ENCODE measurements around the gene AMY1B. TPM values are rescaled to one million over a fixed set of nuclear protein-coding genes. Genes with fewer than 3 reads are reported as not detected.
"Not testable (repeated sequence)": the region's sequence is repeated elsewhere in the genome, so short reads cannot be mapped to it uniquely, and the experiment has no call there.

AMY1B gene
- 0.14 TPM for total RNA-seq
- 1.2 TPM for polyA plus RNA-seq
- long read RNA-seq, donor 1, result 0 reads
- long read RNA-seq, donor 2, result 0 reads
- long read RNA-seq, donor 3, result 0 reads
- long read RNA-seq, donor 4, result 0 reads
- long read RNA-seq, donor 5, result 0 reads
- long read RNA-seq, donor 6, result 0 reads
- long read RNA-seq, donor 7, result 0 reads
- long read RNA-seq, donor 8, result 0 reads
- long read RNA-seq, donor 9, result 0 reads
- long read RNA-seq, donor 10, result 0 reads

- DNase-seq (ENCODE audit: low read depth in 6 of 9, low spot score in 9 of 9); H3K27ac ChIP-seq (ENCODE audit: low read depth in 1 of 2, low read length in 1 of 2); H3K4me3 ChIP-seq (ENCODE audit: low read length in 2 of 2); H3K4me1 ChIP-seq (ENCODE audit: control insufficient read depth in 2 of 2, insufficient read depth in 2 of 2, low read length in 2 of 2); H3K36me3 ChIP-seq (ENCODE audit: control insufficient read depth in 2 of 2, insufficient read depth in 2 of 2, low read length in 1 of 2); H3K9me3 ChIP-seq (ENCODE audit: control insufficient read depth in 2 of 2, insufficient read depth in 1 of 2, low read length in 1 of 2); H3K27me3 ChIP-seq (ENCODE audit: control insufficient read depth in 2 of 2, insufficient read depth in 1 of 2, low read length in 1 of 2): not testable (repeated sequence)
- WGBS, result no CpG with 5 or more reads among the region's 5 CpGs
Measured at GRCh38 chr1:103696110-103696509, at the start of gene AMY1B. TSS of gene AMY1B (minus strand) at chr1:103696210. CDS start at chr1:103695639, 571 bp downstream.

- WGBS, result no CpG with 5 or more reads among the region's 4 CpGs
- not testable (repeated sequence) for H3K4me3 ChIP-seq (ENCODE audit: low read length in 2 of 2); H3K4me1 ChIP-seq (ENCODE audit: control insufficient read depth in 2 of 2, insufficient read depth in 2 of 2, low read length in 2 of 2); H3K36me3 ChIP-seq (ENCODE audit: control insufficient read depth in 2 of 2, insufficient read depth in 2 of 2, low read length in 1 of 2); H3K27me3 ChIP-seq (ENCODE audit: control insufficient read depth in 2 of 2, insufficient read depth in 1 of 2, low read length in 1 of 2); DNase-seq (ENCODE audit: low read depth in 6 of 9, low spot score in 9 of 9); H3K27ac ChIP-seq (ENCODE audit: low read depth in 1 of 2, low read length in 1 of 2); H3K9me3 ChIP-seq (ENCODE audit: control insufficient read depth in 2 of 2, insufficient read depth in 1 of 2, low read length in 1 of 2)
Measured at GRCh38 chr1:103745040-103745439, 49.0 kb upstream of the AMY1B start.

- not testable (repeated sequence) for H3K27me3 ChIP-seq (ENCODE audit: control insufficient read depth in 2 of 2, insufficient read depth in 1 of 2, low read length in 1 of 2); H3K4me3 ChIP-seq (ENCODE audit: low read length in 2 of 2); H3K9me3 ChIP-seq (ENCODE audit: control insufficient read depth in 2 of 2, insufficient read depth in 1 of 2, low read length in 1 of 2); H3K4me1 ChIP-seq (ENCODE audit: control insufficient read depth in 2 of 2, insufficient read depth in 2 of 2, low read length in 2 of 2); H3K27ac ChIP-seq (ENCODE audit: low read depth in 1 of 2, low read length in 1 of 2); H3K36me3 ChIP-seq (ENCODE audit: control insufficient read depth in 2 of 2, insufficient read depth in 2 of 2, low read length in 1 of 2); DNase-seq (ENCODE audit: low read depth in 6 of 9, low spot score in 9 of 9)
- no CpG with 5 or more reads among the region's 4 CpGs for WGBS
Measured at GRCh38 chr1:103744449-103744848, 48.4 kb upstream of the AMY1B start.

- not testable (repeated sequence) for H3K27me3 ChIP-seq (ENCODE audit: control insufficient read depth in 2 of 2, insufficient read depth in 1 of 2, low read length in 1 of 2); H3K4me3 ChIP-seq (ENCODE audit: low read length in 2 of 2)
Measured at GRCh38 chr1:103738031-103738430, 42.0 kb upstream of the AMY1B start.

GRCh38 chr1:103735334-103735733, 39.3 kb upstream of the AMY1B start:
- not testable (repeated sequence) for DNase-seq (ENCODE audit: low read depth in 6 of 9, low spot score in 9 of 9); H3K9me3 ChIP-seq (ENCODE audit: control insufficient read depth in 2 of 2, insufficient read depth in 1 of 2, low read length in 1 of 2); H3K27ac ChIP-seq (ENCODE audit: low read depth in 1 of 2, low read length in 1 of 2); H3K36me3 ChIP-seq (ENCODE audit: control insufficient read depth in 2 of 2, insufficient read depth in 2 of 2, low read length in 1 of 2); H3K4me3 ChIP-seq (ENCODE audit: low read length in 2 of 2); H3K27me3 ChIP-seq (ENCODE audit: control insufficient read depth in 2 of 2, insufficient read depth in 1 of 2, low read length in 1 of 2); H3K4me1 ChIP-seq (ENCODE audit: control insufficient read depth in 2 of 2, insufficient read depth in 2 of 2, low read length in 2 of 2)
- no CpG with 5 or more reads among the region's 3 CpGs for WGBS

More at GRCh38 chr1:103738031-103738430, 42.0 kb upstream of the AMY1B start:
- not testable (repeated sequence) for H3K36me3 ChIP-seq (ENCODE audit: control insufficient read depth in 2 of 2, insufficient read depth in 2 of 2, low read length in 1 of 2); H3K4me1 ChIP-seq (ENCODE audit: control insufficient read depth in 2 of 2, insufficient read depth in 2 of 2, low read length in 2 of 2); H3K27ac ChIP-seq (ENCODE audit: low read depth in 1 of 2, low read length in 1 of 2); DNase-seq (ENCODE audit: low read depth in 6 of 9, low spot score in 9 of 9); H3K9me3 ChIP-seq (ENCODE audit: control insufficient read depth in 2 of 2, insufficient read depth in 1 of 2, low read length in 1 of 2)
- no CpG with 5 or more reads among the region's 3 CpGs for WGBS

- not testable (repeated sequence) for H3K36me3 ChIP-seq (ENCODE audit: control insufficient read depth in 2 of 2, insufficient read depth in 2 of 2, low read length in 1 of 2); H3K4me1 ChIP-seq (ENCODE audit: control insufficient read depth in 2 of 2, insufficient read depth in 2 of 2, low read length in 2 of 2); DNase-seq (ENCODE audit: low read depth in 6 of 9, low spot score in 9 of 9); H3K27me3 ChIP-seq (ENCODE audit: control insufficient read depth in 2 of 2, insufficient read depth in 1 of 2, low read length in 1 of 2); H3K27ac ChIP-seq (ENCODE audit: low read depth in 1 of 2, low read length in 1 of 2); H3K4me3 ChIP-seq (ENCODE audit: low read length in 2 of 2); H3K9me3 ChIP-seq (ENCODE audit: control insufficient read depth in 2 of 2, insufficient read depth in 1 of 2, low read length in 1 of 2)
- WGBS, result no CpG with 5 or more reads among the region's 2 CpGs
Measured at GRCh38 chr1:103721473-103721872, 25.5 kb upstream of the AMY1B start.

- H3K27ac ChIP-seq (ENCODE audit: low read depth in 1 of 2, low read length in 1 of 2); H3K4me3 ChIP-seq (ENCODE audit: low read length in 2 of 2); H3K4me1 ChIP-seq (ENCODE audit: control insufficient read depth in 2 of 2, insufficient read depth in 2 of 2, low read length in 2 of 2); H3K27me3 ChIP-seq (ENCODE audit: control insufficient read depth in 2 of 2, insufficient read depth in 1 of 2, low read length in 1 of 2); DNase-seq (ENCODE audit: low read depth in 6 of 9, low spot score in 9 of 9); H3K36me3 ChIP-seq (ENCODE audit: control insufficient read depth in 2 of 2, insufficient read depth in 2 of 2, low read length in 1 of 2); H3K9me3 ChIP-seq (ENCODE audit: control insufficient read depth in 2 of 2, insufficient read depth in 1 of 2, low read length in 1 of 2): not testable (repeated sequence)
- 77% methylated on average over 5 of the region's 6 CpGs for WGBS
Measured at GRCh38 chr1:103717404-103717803, 21.4 kb upstream of the AMY1B start.

GRCh38 chr1:103710381-103710780, 14.4 kb upstream of the AMY1B start:
- not testable (repeated sequence) for H3K27me3 ChIP-seq (ENCODE audit: control insufficient read depth in 2 of 2, insufficient read depth in 1 of 2, low read length in 1 of 2); H3K27ac ChIP-seq (ENCODE audit: low read depth in 1 of 2, low read length in 1 of 2); H3K4me3 ChIP-seq (ENCODE audit: low read length in 2 of 2); DNase-seq (ENCODE audit: low read depth in 6 of 9, low spot score in 9 of 9); H3K4me1 ChIP-seq (ENCODE audit: control insufficient read depth in 2 of 2, insufficient read depth in 2 of 2, low read length in 2 of 2); H3K36me3 ChIP-seq (ENCODE audit: control insufficient read depth in 2 of 2, insufficient read depth in 2 of 2, low read length in 1 of 2); H3K9me3 ChIP-seq (ENCODE audit: control insufficient read depth in 2 of 2, insufficient read depth in 1 of 2, low read length in 1 of 2)
- no CpG with 5 or more reads among the region's 3 CpGs for WGBS

- H3K27me3 ChIP-seq (ENCODE audit: control insufficient read depth in 2 of 2, insufficient read depth in 1 of 2, low read length in 1 of 2); H3K36me3 ChIP-seq (ENCODE audit: control insufficient read depth in 2 of 2, insufficient read depth in 2 of 2, low read length in 1 of 2); DNase-seq (ENCODE audit: low read depth in 6 of 9, low spot score in 9 of 9); H3K4me1 ChIP-seq (ENCODE audit: control insufficient read depth in 2 of 2, insufficient read depth in 2 of 2, low read length in 2 of 2); H3K9me3 ChIP-seq (ENCODE audit: control insufficient read depth in 2 of 2, insufficient read depth in 1 of 2, low read length in 1 of 2); H3K27ac ChIP-seq (ENCODE audit: low read depth in 1 of 2, low read length in 1 of 2); H3K4me3 ChIP-seq (ENCODE audit: low read length in 2 of 2): not testable (repeated sequence)
- no CpG with 5 or more reads among the region's 3 CpGs for WGBS
Measured at GRCh38 chr1:103707670-103708069, 11.7 kb upstream of the AMY1B start.

GRCh38 chr1:103701256-103701655, 5.2 kb upstream of the AMY1B start:
- DNase-seq (ENCODE audit: low read depth in 6 of 9, low spot score in 9 of 9); H3K4me1 ChIP-seq (ENCODE audit: control insufficient read depth in 2 of 2, insufficient read depth in 2 of 2, low read length in 2 of 2); H3K9me3 ChIP-seq (ENCODE audit: control insufficient read depth in 2 of 2, insufficient read depth in 1 of 2, low read length in 1 of 2); H3K36me3 ChIP-seq (ENCODE audit: control insufficient read depth in 2 of 2, insufficient read depth in 2 of 2, low read length in 1 of 2); H3K27me3 ChIP-seq (ENCODE audit: control insufficient read depth in 2 of 2, insufficient read depth in 1 of 2, low read length in 1 of 2); H3K27ac ChIP-seq (ENCODE audit: low read depth in 1 of 2, low read length in 1 of 2); H3K4me3 ChIP-seq (ENCODE audit: low read length in 2 of 2): not testable (repeated sequence)
- WGBS, result no CpG with 5 or more reads among the region's 4 CpGs

Measured in thymus (tissue), 14 donors.